GM21447 (cell line): ENCODE measurements around the gene M1AP.
A peak's percentile ranks its signal among the peaks of the same experiment; 100 is the strongest.
"Not testable (repeated sequence)": the region's sequence is repeated elsewhere in the genome, so short reads cannot be mapped to it uniquely, and the experiment has no call there.

Source experiments
- ATAC-seq: cut with Tn5 transposase; IDR thresholded peaks from one replicate; pipeline ENCODE4 v1.9.1; 2021; ENCODE audit not compliant: unreplicated experiment

The M1AP gene

GRCh38 chr2:74653985-74654882 lies 6.1 kb upstream of the M1AP start, which contains the start of gene SEMA4F:
TSS of gene SEMA4F (plus strand) at chr2:74654247. CDS start at chr2:74654377, 130 bp downstream.
- peak; percentile 100 for ATAC-seq

- peak; percentile 26 for ATAC-seq
These were observed 5.5 kb upstream of the M1AP start for GRCh38 chr2:74653589-74653984.

DNA sequence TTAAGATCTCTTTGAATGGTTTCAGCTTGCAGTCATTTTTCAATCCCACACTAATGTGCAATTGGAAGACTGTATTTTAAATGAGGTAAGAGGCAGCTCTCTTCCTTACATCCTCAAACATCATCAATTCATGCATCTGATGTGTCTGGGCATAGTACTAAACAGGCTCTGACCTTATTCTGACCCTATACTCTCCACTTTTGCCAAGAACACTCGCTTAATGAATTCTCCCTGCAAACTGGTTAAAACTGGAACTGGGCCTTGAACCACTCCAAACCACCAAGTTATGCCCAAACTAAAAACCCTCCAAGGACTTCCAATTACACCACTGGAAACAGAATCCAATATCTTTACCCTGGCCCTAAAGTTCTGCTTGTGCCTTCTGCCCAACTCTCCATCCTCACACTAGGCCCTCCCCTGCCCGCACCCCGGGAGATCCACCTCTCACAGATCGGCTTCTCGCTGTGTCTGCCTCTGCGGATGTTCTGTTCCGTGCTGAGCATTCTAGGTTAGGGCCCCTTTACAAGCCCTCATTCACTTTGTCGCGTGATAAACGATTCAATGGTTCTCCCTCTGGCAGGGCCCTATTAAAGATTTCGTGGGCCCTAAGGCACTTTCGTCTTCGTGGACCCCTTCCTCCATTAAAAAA lies 1.2 kb downstream of the M1AP start:
- ATAC-seq: no peak

DNA sequence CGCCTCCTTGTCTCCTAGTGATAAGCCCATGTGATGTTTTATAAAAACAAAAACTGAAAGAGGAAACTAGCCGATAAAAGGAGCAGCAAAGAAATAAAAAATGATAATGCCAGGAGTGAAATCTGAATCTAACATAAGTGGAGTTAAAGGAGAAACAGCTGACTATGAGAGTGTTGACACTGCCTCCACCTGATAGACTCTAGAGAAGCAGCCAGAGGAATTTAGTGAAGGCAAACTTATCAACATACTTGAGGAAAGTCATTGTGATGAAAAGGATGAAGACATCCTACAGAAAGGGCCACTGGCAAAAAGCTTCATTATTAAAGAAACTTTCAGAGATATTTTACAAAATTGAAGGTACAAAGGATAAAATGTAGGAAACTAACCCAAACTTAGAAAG lies 1.9 kb downstream of the M1AP start:
- ATAC-seq: no peak

DNA sequence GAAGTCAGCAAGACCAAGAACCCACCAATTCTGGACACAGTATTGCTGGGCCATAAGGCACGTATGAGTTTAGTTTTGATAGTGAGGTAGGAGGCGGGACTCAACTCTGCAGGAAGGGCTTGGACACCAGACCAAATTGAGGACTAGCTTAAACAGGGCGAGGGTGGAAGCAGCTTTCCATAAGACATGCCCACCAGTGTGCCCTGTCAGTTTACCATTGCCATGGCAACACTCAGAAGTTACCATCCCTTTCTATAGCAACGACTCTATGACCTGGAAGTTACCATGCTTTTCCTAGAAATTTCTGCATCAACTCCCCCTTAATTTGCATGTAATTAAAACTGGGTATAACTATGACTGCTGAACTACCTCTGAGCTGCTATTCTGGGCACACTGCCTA lies 2.8 kb downstream of the M1AP start:
- no peak for ATAC-seq

DNA sequence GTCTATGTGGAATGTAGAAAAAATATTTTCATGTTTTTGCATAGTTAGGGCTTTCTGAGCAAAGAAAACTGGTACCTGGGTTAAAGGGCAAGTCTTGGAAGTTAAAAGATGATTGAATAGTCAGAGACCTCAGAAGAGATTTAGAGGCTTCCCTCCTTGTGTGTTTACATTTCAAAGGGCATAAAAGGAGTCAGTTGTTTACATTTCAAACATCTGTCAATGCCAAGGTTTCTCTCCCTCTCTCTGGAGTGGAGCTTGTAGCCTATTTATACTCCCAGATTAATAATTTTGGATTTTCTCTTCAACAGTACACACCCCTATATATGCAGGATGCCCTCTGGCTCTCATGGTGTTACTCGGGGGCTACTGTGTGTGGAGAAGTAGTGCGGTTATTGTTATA lies 8.6 kb downstream of the M1AP start:
- no peak for ATAC-seq

GRCh38 chr2:74632939-74633312 lies 15.2 kb downstream of the M1AP start:
- ATAC-seq: no peak

DNA sequence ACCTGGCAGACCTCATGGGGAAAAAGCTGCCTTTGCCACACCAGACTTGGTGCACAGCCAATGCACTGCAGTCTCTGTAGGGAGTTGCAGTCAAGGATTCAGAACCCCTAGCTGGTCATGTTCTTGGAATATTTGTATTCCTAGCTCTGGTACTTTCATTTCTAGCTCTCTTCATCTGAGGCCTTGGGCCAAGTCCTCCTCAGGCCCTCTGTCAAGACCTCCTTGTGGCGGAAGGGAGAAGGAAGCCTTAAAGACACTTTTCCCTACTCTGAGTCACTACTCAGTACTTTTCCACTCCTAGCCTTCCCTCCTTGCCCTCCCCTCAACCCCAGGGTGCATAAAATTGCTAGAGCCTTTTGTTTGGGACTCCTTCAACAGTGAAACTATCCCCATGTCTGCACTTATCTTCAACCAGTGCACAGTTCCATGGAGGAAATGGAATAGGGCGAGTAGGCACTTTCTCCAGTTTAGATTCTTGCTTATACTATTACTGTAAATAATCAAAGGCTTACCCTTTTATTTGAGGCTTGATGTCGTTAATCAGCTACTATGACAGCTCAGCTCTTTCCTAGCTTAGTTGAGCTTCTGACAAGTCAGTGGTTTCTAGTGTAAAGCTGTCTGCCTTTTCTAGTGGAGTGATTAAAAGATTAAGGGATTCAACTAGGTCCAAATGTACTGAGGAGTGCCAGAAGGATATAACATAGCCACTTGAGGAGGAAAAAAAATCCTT lies 15.8 kb downstream of the M1AP start:
- ATAC-seq: no peak

DNA sequence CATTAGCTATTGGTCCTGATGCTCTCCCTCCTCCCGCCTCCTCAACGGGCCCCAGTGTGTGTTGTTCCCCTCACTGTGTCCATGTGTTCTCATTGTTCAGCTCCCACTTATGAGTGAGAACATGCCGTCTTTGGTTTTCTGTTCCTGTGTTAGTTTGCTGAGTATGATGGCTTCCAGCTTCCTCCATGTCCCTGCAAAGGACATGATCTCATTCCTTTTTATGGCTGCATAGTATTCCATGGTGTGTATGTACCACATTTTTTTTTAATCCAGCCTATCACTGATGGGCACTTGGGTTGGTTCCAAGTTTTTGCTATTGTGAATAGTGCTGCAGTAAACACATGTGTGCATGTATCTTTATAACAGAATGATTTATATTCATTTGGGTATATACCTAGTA lies 17.7 kb downstream of the M1AP start:
- not testable (repeated sequence) for ATAC-seq

GRCh38 chr2:74628538-74629105 lies 19.5 kb downstream of the M1AP start:
- no peak for ATAC-seq

DNA sequence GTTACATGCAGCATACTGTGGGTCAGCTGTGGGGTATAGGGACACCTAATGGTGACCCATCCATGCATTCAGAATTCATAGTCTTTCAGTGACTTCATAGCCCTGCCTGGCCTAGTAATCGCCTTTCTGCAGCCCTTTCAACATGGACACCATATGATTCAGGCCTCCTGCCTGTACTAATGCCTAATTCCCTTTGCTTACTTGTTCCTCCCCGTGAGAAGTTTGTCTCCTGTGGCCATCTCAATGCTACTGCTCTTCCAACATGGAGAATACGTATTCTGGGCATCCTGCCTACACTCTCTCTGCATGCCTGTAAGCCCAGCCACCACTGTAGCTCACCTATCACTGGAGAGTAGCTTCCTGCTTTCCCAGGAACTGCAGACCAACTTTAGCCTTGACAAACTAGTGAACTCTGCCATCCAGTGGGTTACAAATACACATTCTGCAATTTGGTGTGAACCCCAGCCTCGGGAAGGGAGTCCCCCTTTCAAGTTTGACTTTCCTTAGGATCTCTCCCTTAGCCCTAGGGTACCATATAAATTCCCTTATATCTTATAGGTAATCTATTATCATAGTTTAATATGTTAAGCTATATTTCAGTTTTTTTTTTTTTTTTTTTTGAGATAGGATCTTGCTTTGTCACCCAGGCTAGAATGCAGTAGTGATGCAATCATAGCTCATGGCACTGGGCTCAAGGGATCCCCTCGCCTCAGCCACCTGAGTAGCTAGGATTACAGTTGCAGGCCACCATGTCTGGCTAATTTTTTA lies 22.3 kb downstream of the M1AP start:
- ATAC-seq: no peak

DNA sequence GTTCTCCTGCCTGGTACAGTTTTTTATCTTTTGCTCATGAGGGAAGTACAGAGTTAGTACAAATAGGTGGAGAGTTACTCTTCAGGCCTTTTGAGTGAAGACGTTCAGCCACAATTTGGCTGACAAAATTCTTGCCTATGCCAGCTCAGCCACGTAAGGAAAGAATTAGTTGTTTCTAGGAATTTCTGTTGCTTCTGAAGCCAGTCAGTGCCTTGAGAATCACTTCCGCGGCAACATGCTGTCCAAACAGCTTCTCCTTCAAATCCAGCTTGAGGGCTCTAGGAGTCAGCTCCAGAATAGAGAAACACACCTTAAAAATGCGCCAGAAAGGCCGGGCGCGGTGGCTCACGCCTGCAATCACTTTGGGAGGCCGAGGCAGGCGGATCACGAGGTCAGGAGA lies 27.5 kb downstream of the M1AP start:
- no peak for ATAC-seq

DNA sequence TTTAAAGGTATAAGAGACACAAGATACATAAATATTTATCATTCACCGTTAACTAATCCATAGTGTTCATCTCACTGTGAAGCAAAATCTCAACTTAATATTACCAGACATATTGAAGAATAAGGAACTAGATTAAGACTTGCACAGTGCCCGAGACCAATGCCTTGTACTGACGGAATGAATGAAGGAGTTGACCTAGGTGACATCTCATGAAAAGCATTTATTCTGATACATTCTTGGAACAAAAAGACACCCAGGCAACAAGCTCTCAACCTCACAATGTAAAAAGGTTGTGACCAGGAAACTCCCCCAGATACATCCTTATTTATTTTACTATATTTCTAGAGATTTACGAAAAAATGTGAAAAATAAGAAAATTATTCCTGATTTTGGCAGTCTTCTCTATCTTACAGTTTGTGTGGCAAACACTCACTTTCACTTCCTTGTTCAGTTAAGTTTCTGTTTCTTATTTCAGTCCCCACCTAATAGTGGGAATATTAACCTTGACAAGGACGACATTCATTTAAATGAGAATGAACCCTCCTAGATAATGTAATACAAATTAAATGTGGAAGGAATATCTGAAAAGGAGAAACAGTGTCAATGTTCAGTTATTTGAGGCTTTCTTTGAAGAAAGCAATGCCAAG lies 28.4 kb downstream of the M1AP start:
- peak; percentile 58 for ATAC-seq

- ATAC-seq: no peak
These were observed 29.6 kb downstream of the M1AP start for GRCh38 chr2:74618410-74619083.

- ATAC-seq: no peak
These were observed 31.0 kb downstream of the M1AP start for GRCh38 chr2:74617122-74617521.

GRCh38 chr2:74606927-74607326 lies 41.2 kb downstream of the M1AP start:
- no peak for ATAC-seq

GRCh38 chr2:74603282-74604000 lies 44.7 kb downstream of the M1AP start:
- ATAC-seq: no peak

DNA sequence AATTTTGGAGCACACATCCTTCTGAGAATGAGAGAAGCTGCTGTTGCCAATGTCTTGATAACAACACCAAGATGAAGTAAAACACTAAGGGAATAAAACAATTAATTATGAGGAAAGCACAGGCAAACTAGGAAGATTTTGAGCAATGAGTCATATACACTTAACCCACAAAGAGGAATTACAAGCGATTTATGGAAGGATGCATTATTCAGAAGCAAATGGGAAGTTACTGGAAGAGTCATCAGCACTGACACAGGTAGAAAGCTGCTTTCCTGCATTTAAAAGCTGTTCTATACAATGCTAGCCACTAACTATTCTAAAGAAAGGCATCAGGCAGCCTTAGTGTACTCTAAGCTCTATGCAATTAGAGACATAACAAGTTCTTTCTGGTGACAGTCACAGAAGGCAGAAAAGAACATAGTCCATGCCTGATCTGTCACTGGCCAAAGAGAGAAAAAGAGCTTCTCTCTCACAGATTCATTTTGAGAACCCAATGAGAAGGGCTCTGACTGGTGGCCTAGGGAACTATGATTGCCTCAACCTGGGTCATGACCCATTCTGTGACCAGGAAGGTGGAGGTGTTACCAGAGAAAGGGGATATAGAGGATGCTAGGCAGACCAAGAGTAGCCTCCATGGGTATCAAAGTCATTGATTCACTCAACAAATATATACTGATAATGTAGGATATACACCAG lies 45.4 kb downstream of the M1AP start:
- ATAC-seq: no peak
